ENCODE results near the gene MSI2.
"Not testable (repeated sequence)": the region's sequence is repeated elsewhere in the genome, so short reads cannot be mapped to it uniquely, and the experiment has no call there.

GRCh38 chr17:57621791-57622190 lies 365.5 kb downstream of the MSI2 start:
- not testable (repeated sequence) for TF ChIP-seq CTCF (conservative IDR thresholded peaks at IDR 0.05; ENCODE audit: low read depth in 2 of 2); JUNB (IDR thresholded peaks at IDR 0.05; ENCODE audit: unreplicated experiment); EZH2 (IDR thresholded peaks at IDR 0.05; ENCODE audit: low read depth, unreplicated experiment); POLR2AphosphoS5 (IDR thresholded peaks at IDR 0.05; ENCODE audit: low read depth); CREB1 (CRISPR knock-in tag; IDR thresholded peaks at IDR 0.05; ENCODE audit: low read depth); REST (IDR thresholded peaks at IDR 0.05; ENCODE audit: unreplicated experiment); EZH2phosphoT487 (IDR thresholded peaks at IDR 0.05; ENCODE audit: unreplicated experiment); STAT1 (IDR thresholded peaks at IDR 0.05; ENCODE audit: unreplicated experiment); ZNF114 (CRISPR knock-in tag; IDR thresholded peaks at IDR 0.05); ETS1 (IDR thresholded peaks at IDR 0.05); NANOG (IDR thresholded peaks at IDR 0.05; ENCODE audit: borderline replicate concordance); ZNF331 (CRISPR knock-in tag; IDR thresholded peaks at IDR 0.05; ENCODE audit: low read depth)

Measured in GM23338 (cell line).